PC-3 (cell line): ENCODE data around the gene KRTAP9-8. TPM values are rescaled to one million over a fixed set of nuclear protein-coding genes. Genes with fewer than 3 reads are reported as not detected.

ENCODE experiments used
- ATAC-seq: fragments of 200-7000 bp; cut with Tn5 transposase; 2 replicates; pipeline ENCODE4 v1.9.1; 2020; ENCODE audit warnings: mild to moderate bottlenecking, moderate library complexity
- BruUV-seq: library from RNA; stranded (reverse); fragments of 400-500 nt; replicated peaks from 2 replicates; lab custom pipeline; 2021; lab: Mats Ljungman, UMichigan
- CTCF ChIA-PET: fragments of 300-600 bp; sonication (Branson Sonifier 250); formaldehyde crosslinking; loops from one replicate; lab custom pipeline; 2022; ENCODE audit warnings: antibody characterized with exemption; lab: Charles Lee
- POLR2A ChIA-PET: fragments of 300-600 bp; sonication (Branson Sonifier 250); formaldehyde crosslinking; loops from one replicate; lab custom pipeline; 2022; ENCODE audit warnings: antibody characterized with exemption; ENCODE audit not compliant: unreplicated experiment; lab: Charles Lee
- DNase-seq: peaks from one replicate; pipeline ENCODE4 v3.0.0-alpha.2; 2015
- H2AFZ ChIP-seq: fragments of 300-600 bp; sonication (generic); 2 replicates; pipeline ENCODE4 v1.6.0; 2016; ENCODE audit warnings: antibody characterized with exemption, low read length
- H3F3A ChIP-seq: fragments of 300-600 bp; sonication (generic); one replicate; pipeline ENCODE4 v1.6.0; 2017; ENCODE audit warnings: antibody characterized with exemption, low read length, control low read depth, mild to moderate bottlenecking; ENCODE audit not compliant: unreplicated experiment
- H3K27ac ChIP-seq: fragments of 300-600 bp; sonication (generic); 2 replicates; pipeline ENCODE4 v1.5.1; 2016; ENCODE audit warnings: mild to moderate bottlenecking, low read length
- H3K27me3 ChIP-seq: fragments of 300-600 bp; sonication (generic); 2 replicates; pipeline ENCODE4 v1.6.1; 2016; ENCODE audit warnings: low read length, mixed read lengths
- H3K36me3 ChIP-seq: fragments of 300-600 bp; sonication (generic); 2 replicates; pipeline ENCODE4 v1.6.1; 2016; ENCODE audit warnings: low read depth, mixed run types, low read length, mixed read lengths
- H3K4me1 ChIP-seq: fragments of 300-600 bp; sonication (generic); 2 replicates; pipeline ENCODE4 v1.5.1; 2016; ENCODE audit warnings: low read length; ENCODE audit not compliant: insufficient read depth
- H3K4me2 ChIP-seq: fragments of 300-600 bp; sonication (generic); 2 replicates; pipeline ENCODE4 v1.6.0; 2016; ENCODE audit warnings: low read length
- H3K4me3 ChIP-seq: fragments of 300-600 bp; sonication (generic); 2 replicates; pipeline ENCODE4 v1.5.1; 2016; ENCODE audit warnings: mild to moderate bottlenecking, low read length, mixed read lengths
- H3K79me2 ChIP-seq: fragments of 300-600 bp; sonication (generic); 2 replicates; pipeline ENCODE4 v1.6.1; 2017; ENCODE audit warnings: low read length, mixed read lengths
- H3K9ac ChIP-seq: fragments of 300-600 bp; sonication (generic); 2 replicates; pipeline ENCODE4 v1.6.0; 2016; ENCODE audit warnings: mild to moderate bottlenecking, low read length
- H3K9me2 ChIP-seq: fragments of 300-600 bp; sonication (generic); replicated peaks from 2 replicates; pipeline ENCODE4 v1.6.1; 2016; ENCODE audit warnings: mixed run types, low read length, mixed read lengths
- H3K9me3 ChIP-seq: fragments of 300-600 bp; sonication (generic); 2 replicates; pipeline ENCODE4 v1.6.1; 2016; ENCODE audit warnings: low read length, mixed read lengths
- H4K20me1 ChIP-seq: fragments of 300-600 bp; sonication (generic); 2 replicates; pipeline ENCODE4 v1.6.1; 2016; ENCODE audit warnings: low read length, mixed read lengths
- EZH2 ChIP-seq: fragments of 300-600 bp; sonication (generic); IDR thresholded peaks from one replicate; pipeline ENCODE4 v1.6.1; 2017; ENCODE audit warnings: antibody characterized with exemption, mild to moderate bottlenecking, low read length; ENCODE audit not compliant: unreplicated experiment
- EZH2phosphoT487 ChIP-seq: fragments of 300-600 bp; sonication (generic); IDR thresholded peaks from 2 replicates; pipeline ENCODE4 v1.6.1; 2018; ENCODE audit warnings: mild to moderate bottlenecking, antibody characterized with exemption, low read length, borderline replicate concordance
- intact Hi-C: fragments of 100-400 bp; cut with micrococcal nuclease; formaldehyde crosslinking; loops from 2 replicates; pipeline ENCODE4 v1.9.0; 2023
- total RNA-seq: library from RNA; depleted of rRNA; stranded (reverse); fragments of >200 nt; gene quantifications from 2 replicates; pipeline ENCODE4 v1.2.3, GENCODE V29; 2014; rRNA removed
- TF ChIP-seq, protein P1 (sequence below): fragments of 300-600 bp; sonication (generic); conservative IDR thresholded peaks from 2 replicates; pipeline ENCODE4 v1.5.1; 2017; ENCODE audit warnings: antibody characterized with exemption, low read depth, mild to moderate bottlenecking, low read length

The KRTAP9-8 gene
- total RNA-seq, 1 experiment from 2014 or later: not detected

GRCh38 chr17:41284043-41284442, 46.2 kb downstream of the KRTAP9-8 start:
- ChIA-PET CTCF (no interaction called here), POLR2A (no interaction called here)
- H3K9me2 ChIP-seq: no peaks in the 10 kb centered on the region
- H3K27ac ChIP-seq: no peak overlapping the region
- DNase-seq (no peak), ATAC-seq (no peak)
- no peaks in the 10 kb centered on the region for H4K20me1 ChIP-seq
- H3K36me3 ChIP-seq: no peaks in the 10 kb centered on the region
- H3K27me3 ChIP-seq: no peaks in the 10 kb centered on the region
- intact Hi-C loops: no loop called here
- no peaks in the 10 kb centered on the region for H3F3A ChIP-seq
- H3K4me3 ChIP-seq: no peak overlapping the region
- no peaks in the 10 kb centered on the region for H3K9me3 ChIP-seq
- no peak overlapping the region for H2AFZ ChIP-seq
- BruUV-seq: no TSS peak
- H3K9ac ChIP-seq: no peak overlapping the region
- no peak overlapping the region for H3K4me2 ChIP-seq
- no peak for TF ChIP-seq EZH2phosphoT487
- TF ChIP-seq, protein P1, sequence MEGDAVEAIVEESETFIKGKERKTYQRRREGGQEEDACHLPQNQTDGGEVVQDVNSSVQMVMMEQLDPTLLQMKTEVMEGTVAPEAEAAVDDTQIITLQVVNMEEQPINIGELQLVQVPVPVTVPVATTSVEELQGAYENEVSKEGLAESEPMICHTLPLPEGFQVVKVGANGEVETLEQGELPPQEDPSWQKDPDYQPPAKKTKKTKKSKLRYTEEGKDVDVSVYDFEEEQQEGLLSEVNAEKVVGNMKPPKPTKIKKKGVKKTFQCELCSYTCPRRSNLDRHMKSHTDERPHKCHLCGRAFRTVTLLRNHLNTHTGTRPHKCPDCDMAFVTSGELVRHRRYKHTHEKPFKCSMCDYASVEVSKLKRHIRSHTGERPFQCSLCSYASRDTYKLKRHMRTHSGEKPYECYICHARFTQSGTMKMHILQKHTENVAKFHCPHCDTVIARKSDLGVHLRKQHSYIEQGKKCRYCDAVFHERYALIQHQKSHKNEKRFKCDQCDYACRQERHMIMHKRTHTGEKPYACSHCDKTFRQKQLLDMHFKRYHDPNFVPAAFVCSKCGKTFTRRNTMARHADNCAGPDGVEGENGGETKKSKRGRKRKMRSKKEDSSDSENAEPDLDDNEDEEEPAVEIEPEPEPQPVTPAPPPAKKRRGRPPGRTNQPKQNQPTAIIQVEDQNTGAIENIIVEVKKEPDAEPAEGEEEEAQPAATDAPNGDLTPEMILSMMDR: no peak
- TF ChIP-seq EZH2: no peak
- no peaks in the 10 kb centered on the region for H3K79me2 ChIP-seq
- H3K4me1 ChIP-seq: no peaks in the 10 kb centered on the region

DNA sequence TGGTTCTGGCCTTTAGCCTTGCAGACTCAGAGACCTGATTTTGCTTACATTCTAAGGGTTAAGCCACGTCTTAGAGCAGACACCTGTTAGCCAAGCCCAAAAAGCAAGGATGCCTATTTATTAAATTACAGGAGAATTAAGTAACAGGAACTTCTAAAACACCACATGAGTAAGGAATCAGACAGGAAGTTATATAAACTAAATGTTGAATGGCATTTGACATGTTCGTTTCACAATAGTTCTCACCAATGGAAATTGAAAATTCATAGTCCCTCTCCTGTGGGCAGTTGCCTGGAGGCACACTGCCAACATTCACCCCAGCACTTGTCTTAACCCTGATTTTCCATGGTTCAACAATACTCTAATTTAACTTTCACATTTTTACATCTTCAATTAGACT, 46.7 kb downstream of the KRTAP9-8 start:
- Histone ChIP-seq H3K27ac (no peak overlapping the region), H3K36me3 (no peaks in the 10 kb centered on the region), H3F3A (no peaks in the 10 kb centered on the region), H3K79me2 (no peaks in the 10 kb centered on the region), H2AFZ (no peak overlapping the region), H3K4me2 (no peak overlapping the region), H3K9me3 (no peaks in the 10 kb centered on the region), H3K4me1 (no peaks in the 10 kb centered on the region), H3K9me2 (no peaks in the 10 kb centered on the region), H3K27me3 (no peaks in the 10 kb centered on the region), H4K20me1 (no peaks in the 10 kb centered on the region), H3K4me3 (no peak overlapping the region), H3K9ac (no peak overlapping the region)
- no peak for ATAC-seq
- BruUV-seq: no TSS peak
- POLR2A ChIA-PET: no interaction called here
- DNase-seq: peak; percentile 6
- TF ChIP-seq EZH2phosphoT487: no peak
- CTCF ChIA-PET: no interaction called here
- intact Hi-C loops: no loop called here

- no TSS peak for BruUV-seq
- TF ChIP-seq EZH2phosphoT487: no peak
- no peak for TF ChIP-seq EZH2
- TF ChIP-seq, protein P1: no peak
- no peaks in the 10 kb centered on the region for H3K36me3 ChIP-seq
- H3F3A ChIP-seq: no peaks in the 10 kb centered on the region
- H3K9ac ChIP-seq: no peak overlapping the region
- H3K79me2 ChIP-seq: no peaks in the 10 kb centered on the region
- no peak overlapping the region for H3K4me3 ChIP-seq
- H3K9me3 ChIP-seq: no peaks in the 10 kb centered on the region
- DNase-seq: no peak
- H3K27ac ChIP-seq: no peak overlapping the region
- POLR2A ChIA-PET: no interaction called here
- H3K4me1 ChIP-seq: no peaks in the 10 kb centered on the region
- ATAC-seq: no peak
- no peak overlapping the region for H2AFZ ChIP-seq
- H3K4me2 ChIP-seq: no peak overlapping the region
- H3K9me2 ChIP-seq: no peaks in the 10 kb centered on the region
- H3K27me3 ChIP-seq: no peaks in the 10 kb centered on the region
- CTCF ChIA-PET: no interaction called here
- H4K20me1 ChIP-seq: no peaks in the 10 kb centered on the region
- intact Hi-C loops: no loop called here
Measured at GRCh38 chr17:41287050-41287449, 49.3 kb downstream of the KRTAP9-8 start.

Other genes with a start within 250 kb of the KRTAP9-8 start
- gene KRTAP3-3, start 243.8 kb upstream of the KRTAP9-8 start, total RNA-seq: not detected in 2 replicates
- gene KRTAP3-2, start 238.1 kb upstream of the KRTAP9-8 start, total RNA-seq: not detected in 2 replicates
- gene KRTAP3-1, start 228.9 kb upstream of the KRTAP9-8 start, total RNA-seq: 1.6 TPM in 1 of 2 replicates, not detected in the other
- gene KRTAP1-5, start 210.8 kb upstream of the KRTAP9-8 start, total RNA-seq: 0.51 TPM in 1 of 2 replicates, not detected in the other
- not detected in 2 replicates for gene KRTAP1-4, start 207.8 kb upstream of the KRTAP9-8 start, total RNA-seq
- gene KRTAP1-3, start 203.1 kb upstream of the KRTAP9-8 start, total RNA-seq: not detected in 2 replicates
- gene KRTAP1-1, start 196.5 kb upstream of the KRTAP9-8 start, total RNA-seq: not detected in 2 replicates
- not detected in 2 replicates for gene KRTAP2-1, start 190.7 kb upstream of the KRTAP9-8 start, total RNA-seq
- gene KRTAP2-2, start 182.8 kb upstream of the KRTAP9-8 start, total RNA-seq: not detected in 2 replicates
- gene KRTAP2-3, start 177.9 kb upstream of the KRTAP9-8 start, total RNA-seq: 10.8 and 12.4 TPM in 2 replicates
- gene KRTAP2-4, start 172.1 kb upstream of the KRTAP9-8 start, total RNA-seq: not detected in 2 replicates
- gene KRTAP4-7, start 153.8 kb upstream of the KRTAP9-8 start, total RNA-seq: not detected in 2 replicates
- not detected in 2 replicates for gene KRTAP4-8, start 139.9 kb upstream of the KRTAP9-8 start, total RNA-seq
- gene KRTAP4-16, start 135.8 kb upstream of the KRTAP9-8 start, total RNA-seq: not detected in 2 replicates
- gene KRTAP4-9, start 132.6 kb upstream of the KRTAP9-8 start, total RNA-seq: not detected in 2 replicates
- not detected in 2 replicates for gene KRTAP4-11, start 119.6 kb upstream of the KRTAP9-8 start, total RNA-seq
- gene KRTAP4-12, start 113.8 kb upstream of the KRTAP9-8 start, total RNA-seq: not detected in 2 replicates
- gene KRTAP4-6, start 97.5 kb upstream of the KRTAP9-8 start, total RNA-seq: not detected in 2 replicates
- gene KRTAP4-5, start 88.2 kb upstream of the KRTAP9-8 start, total RNA-seq: not detected in 2 replicates
- gene KRTAP4-4, start 77.3 kb upstream of the KRTAP9-8 start, total RNA-seq: not detected in 2 replicates
- gene KRTAP4-3, start 69.8 kb upstream of the KRTAP9-8 start, total RNA-seq: not detected in 2 replicates
- not detected in 2 replicates for gene KRTAP4-2, start 59.8 kb upstream of the KRTAP9-8 start, total RNA-seq
- not detected in 2 replicates for gene KRTAP4-1, start 53.1 kb upstream of the KRTAP9-8 start, total RNA-seq
- not detected in 2 replicates for gene KRTAP9-1, start 48.1 kb upstream of the KRTAP9-8 start, total RNA-seq
- not detected in 2 replicates for gene KRTAP9-2, start 11.4 kb upstream of the KRTAP9-8 start, total RNA-seq
- gene KRTAP9-3, start 5.5 kb upstream of the KRTAP9-8 start, total RNA-seq: not detected in 2 replicates
- gene KRTAP9-4, start 11.7 kb downstream of the KRTAP9-8 start, total RNA-seq: not detected in 2 replicates
- not detected in 2 replicates for gene KRTAP9-9, start 17.4 kb downstream of the KRTAP9-8 start, total RNA-seq
- gene KRTAP9-6, start 27.4 kb downstream of the KRTAP9-8 start, total RNA-seq: not detected in 2 replicates
- not detected in 2 replicates for gene KRTAP9-7, start 37.7 kb downstream of the KRTAP9-8 start, total RNA-seq
- gene KRTAP29-1, start 64.9 kb downstream of the KRTAP9-8 start, total RNA-seq: not detected in 2 replicates
- not detected in 2 replicates for gene KRTAP16-1, start 71.3 kb downstream of the KRTAP9-8 start, total RNA-seq
- gene KRTAP17-1, start 77.7 kb downstream of the KRTAP9-8 start, total RNA-seq: not detected in 2 replicates
- gene KRT33A, start 112.8 kb downstream of the KRTAP9-8 start, total RNA-seq: not detected in 2 replicates
- not detected in 2 replicates for gene KRT33B, start 131.8 kb downstream of the KRTAP9-8 start, total RNA-seq
- 2.9 and 5.1 TPM in 2 replicates for gene KRT34, start 144.3 kb downstream of the KRTAP9-8 start, total RNA-seq
- not detected in 2 replicates for gene KRT31, start 159.6 kb downstream of the KRTAP9-8 start, total RNA-seq
- gene KRT37, start 186.6 kb downstream of the KRTAP9-8 start, total RNA-seq: 3.2 and 4.6 TPM in 2 replicates
- gene KRT38, start 203.0 kb downstream of the KRTAP9-8 start, total RNA-seq: not detected in 2 replicates
- gene KRT32, start 229.4 kb downstream of the KRTAP9-8 start, total RNA-seq: 1.5 TPM in 2 replicates
- gene KRT35, start 243.2 kb downstream of the KRTAP9-8 start, total RNA-seq: not detected in 2 replicates